GM12872 (cell line): ENCODE results near the gene AKR1C8.

Source experiments
- CTCF ChIP-seq: IDR thresholded peaks from 3 replicates; pipeline ENCODE4 v1.5.1; 2011; ENCODE audit warnings: low read depth, mild to moderate bottlenecking, low read length, moderate library complexity; ENCODE audit not compliant: insufficient read depth

The AKR1C8 gene

GRCh38 chr10:5142199-5142598 is 42.8 kb downstream of the AKR1C8 start:
- no peak for TF ChIP-seq CTCF

- no peak for TF ChIP-seq CTCF
Observed at GRCh38 chr10:5136468-5137087, 48.4 kb downstream of the AKR1C8 start.

- no peak for TF ChIP-seq CTCF
Observed at GRCh38 chr10:5135581-5135980, 49.4 kb downstream of the AKR1C8 start.

GRCh38 chr10:5125315-5126044 is 59.5 kb downstream of the AKR1C8 start:
- TF ChIP-seq CTCF: no peak

- no peak for TF ChIP-seq CTCF
Observed at GRCh38 chr10:5123886-5124285, 61.1 kb downstream of the AKR1C8 start.

GRCh38 chr10:5117026-5117425 is 67.9 kb downstream of the AKR1C8 start:
- no peak for TF ChIP-seq CTCF

GRCh38 chr10:5116621-5117020 is 68.3 kb downstream of the AKR1C8 start:
- no peak for TF ChIP-seq CTCF
